GM21786 (cell line): ENCODE data around the gene GDPD3.
"Not testable (repeated sequence)": the region's sequence is repeated elsewhere in the genome, so short reads cannot be mapped to it uniquely, and the experiment has no call there.

Experiments
- ATAC-seq: cut with Tn5 transposase; IDR thresholded peaks from one replicate; pipeline ENCODE4 v1.9.1; 2021; ENCODE audit not compliant: unreplicated experiment

GDPD3 gene

GRCh38 chr16:30113031-30113710 is at the start of gene GDPD3:
TSS of gene GDPD3 (minus strand) at chr16:30113537. CDS start at chr16:30113478, 59 bp downstream.
- ATAC-seq, result no peak

- ATAC-seq, result no peak
Observed at GRCh38 chr16:30157214-30157613, 43.9 kb upstream of the GDPD3 start.

- no peak for ATAC-seq
Observed at GRCh38 chr16:30155188-30155587, 41.9 kb upstream of the GDPD3 start.

- ATAC-seq, result no peak
Observed at GRCh38 chr16:30152517-30152916, 39.2 kb upstream of the GDPD3 start.

- ATAC-seq, result no peak
Observed at GRCh38 chr16:30151091-30151490, 37.8 kb upstream of the GDPD3 start.

- no peak for ATAC-seq
Observed at GRCh38 chr16:30149250-30149930, 36.1 kb upstream of the GDPD3 start.

- ATAC-seq, result no peak
Observed at GRCh38 chr16:30147843-30148510, 34.6 kb upstream of the GDPD3 start.

- ATAC-seq, result no peak
Observed at GRCh38 chr16:30145657-30146056, 32.3 kb upstream of the GDPD3 start.

- no peak for ATAC-seq
Observed at GRCh38 chr16:30144917-30145316, 31.6 kb upstream of the GDPD3 start.

- no peak for ATAC-seq
Observed at GRCh38 chr16:30144017-30144416, 30.7 kb upstream of the GDPD3 start.

- no peak for ATAC-seq
Observed at GRCh38 chr16:30143347-30143702, 30.0 kb upstream of the GDPD3 start.

- ATAC-seq, result no peak
Observed at GRCh38 chr16:30142672-30143346, 29.5 kb upstream of the GDPD3 start.

GRCh38 chr16:30141750-30142149 is 28.4 kb upstream of the GDPD3 start:
- ATAC-seq, result no peak

- ATAC-seq, result no peak
Observed at GRCh38 chr16:30139583-30140481, 26.5 kb upstream of the GDPD3 start.

GRCh38 chr16:30137897-30138296 is 24.6 kb upstream of the GDPD3 start:
- no peak for ATAC-seq

GRCh38 chr16:30136971-30137605 is 23.8 kb upstream of the GDPD3 start:
- ATAC-seq, result no peak

GRCh38 chr16:30132591-30132990 is 19.3 kb upstream of the GDPD3 start:
- ATAC-seq, result no peak

- ATAC-seq, result no peak
Observed at GRCh38 chr16:30131869-30132475, 18.6 kb upstream of the GDPD3 start.

GRCh38 chr16:30127993-30128392 is 14.7 kb upstream of the GDPD3 start:
- no peak for ATAC-seq

- not testable (repeated sequence) for ATAC-seq
Observed at GRCh38 chr16:30125690-30126089, 12.4 kb upstream of the GDPD3 start.
